GM12891 (cell line): ENCODE measurements around the gene FIBP.

ENCODE experiments used
- POLR2A ChIP-seq: IDR thresholded peaks from 2 replicates; pipeline ENCODE4 v1.6.1; 2011; ENCODE audit warnings: low read depth, low read length, control low read depth
- POLR2AphosphoS5 ChIP-seq: IDR thresholded peaks from 2 replicates; pipeline ENCODE4 v1.6.1; 2011; ENCODE audit warnings: low read depth, low read length, control low read depth
- SPI1 ChIP-seq: IDR thresholded peaks from 2 replicates; pipeline ENCODE4 v1.6.1; 2011; ENCODE audit warnings: low read depth, low read length, control low read depth
- TAF1 ChIP-seq: IDR thresholded peaks from 2 replicates; pipeline ENCODE4 v1.6.1; 2011; ENCODE audit warnings: low read depth, low read length, control low read depth

DNA sequence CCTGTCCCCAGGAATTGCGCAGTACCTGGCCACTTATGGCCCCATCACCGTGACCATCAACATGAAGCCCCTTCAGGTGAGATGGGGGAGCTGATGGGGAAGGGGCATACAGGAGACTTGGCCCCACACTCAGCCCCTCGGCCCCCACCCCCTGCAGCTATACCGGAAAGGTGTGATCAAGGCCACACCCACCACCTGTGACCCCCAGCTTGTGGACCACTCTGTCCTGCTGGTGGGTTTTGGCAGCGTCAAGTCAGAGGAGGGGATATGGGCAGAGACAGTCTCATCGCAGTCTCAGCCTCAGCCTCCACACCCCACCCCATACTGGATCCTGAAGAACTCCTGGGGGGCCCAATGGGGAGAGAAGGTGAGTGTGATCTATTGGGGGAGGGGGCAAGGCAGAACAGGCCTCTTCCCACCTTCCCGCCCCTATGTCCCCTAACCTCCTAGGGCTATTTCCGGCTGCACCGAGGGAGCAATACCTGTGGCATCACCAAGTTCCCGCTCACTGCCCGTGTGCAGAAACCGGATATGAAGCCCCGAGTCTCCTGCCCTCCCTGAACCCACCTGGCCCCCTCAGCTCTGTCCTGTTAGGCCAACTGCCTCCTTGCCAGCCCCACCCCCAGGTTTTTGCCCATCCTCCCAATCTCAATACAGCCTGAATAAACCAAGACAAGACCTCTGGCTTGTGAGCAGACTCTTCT lies 5.1 kb downstream of the FIBP start:
- TF ChIP-seq POLR2A (no peak), TAF1 (no peak), SPI1 (no peak), POLR2AphosphoS5 (no peak)
